Measurements from ENCODE around the gene MSANTD2.

GRCh38 chr11:124763156-124763947, 36.9 kb downstream of the MSANTD2 start:
- TF ChIP-seq POLR2A (IDR thresholded peaks at IDR 0.05), result no peak
- peak; percentile 60 to 67 (median 65) for TF ChIP-seq CTCF (IDR thresholded peaks at IDR 0.05)
- TF ChIP-seq POLR2AphosphoS5 (IDR thresholded peaks at IDR 0.05), result no peak

Data from breast epithelium (tissue), 3 donors.